ENCODE measurements around the gene TSPAN10. TPM values are rescaled to one million over a fixed set of nuclear protein-coding genes. Genes with fewer than 3 reads are reported as not detected.
"Not testable (repeated sequence)": the region's sequence is repeated elsewhere in the genome, so short reads cannot be mapped to it uniquely, and the experiment has no call there.

TSPAN10 gene
- total RNA-seq = 1.5 TPM

- peak; percentile 87 for ATAC-seq
- peak; percentile 88 for DNase-seq (ENCODE audit: low spot score)
Measured at GRCh38 chr17:81636505-81637288, at the start of gene TSPAN10, which contains the start of gene NPLOC4. TSS of gene TSPAN10 (plus strand) at chr17:81637196. CDS start at chr17:81642413, 5,217 bp downstream. TSS of gene NPLOC4 (minus strand) at chr17:81637112. CDS start at chr17:81636930, 182 bp downstream.

- ATAC-seq = no peak
- no peak for DNase-seq (ENCODE audit: low spot score)
Measured at GRCh38 chr17:81589612-81590011, 47.4 kb upstream of the TSPAN10 start.

GRCh38 chr17:81590121-81590520 lies 46.9 kb upstream of the TSPAN10 start:
- DNase-seq (ENCODE audit: low spot score) (no peak), ATAC-seq (peak; percentile 10)

DNA sequence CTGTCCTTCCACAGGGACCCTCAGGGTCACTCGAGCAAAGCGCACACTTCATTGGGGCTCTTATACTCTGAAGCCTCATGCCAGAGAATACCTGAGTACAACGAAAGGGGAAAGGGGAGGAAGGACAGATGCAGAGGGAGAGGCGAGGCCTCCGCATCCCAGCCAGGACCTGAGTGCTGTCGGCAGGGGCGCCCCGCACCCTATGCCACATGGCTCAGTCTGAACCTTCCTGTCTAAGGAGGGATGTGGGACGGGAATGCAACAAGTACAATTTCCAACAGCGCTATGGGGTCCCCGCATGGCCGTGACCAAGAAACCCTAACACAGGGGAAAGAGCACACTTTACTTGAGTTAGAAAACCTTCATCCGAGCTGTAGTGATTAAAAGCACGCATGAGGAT lies 45.0 kb upstream of the TSPAN10 start:
- DNase-seq (ENCODE audit: low spot score) = no peak
- ATAC-seq = no peak

GRCh38 chr17:81593105-81593871 lies 43.7 kb upstream of the TSPAN10 start:
- peak; percentile 25 for ATAC-seq
- DNase-seq (ENCODE audit: low spot score) = no peak

GRCh38 chr17:81599719-81600486 lies 37.1 kb upstream of the TSPAN10 start:
- peak; percentile 7 for ATAC-seq
- DNase-seq (ENCODE audit: low spot score) = no peak

- ATAC-seq (peak; percentile 89), DNase-seq (ENCODE audit: low spot score) (no peak)
Measured at GRCh38 chr17:81601525-81602120, 35.4 kb upstream of the TSPAN10 start.

GRCh38 chr17:81603846-81604610 lies 33.0 kb upstream of the TSPAN10 start:
- ATAC-seq (no peak), DNase-seq (ENCODE audit: low spot score) (no peak)

GRCh38 chr17:81607431-81607830 lies 29.6 kb upstream of the TSPAN10 start:
- DNase-seq (ENCODE audit: low spot score) = no peak
- no peak for ATAC-seq

- no peak for DNase-seq (ENCODE audit: low spot score)
- ATAC-seq = no peak
Measured at GRCh38 chr17:81608082-81608481, 28.9 kb upstream of the TSPAN10 start.

DNA sequence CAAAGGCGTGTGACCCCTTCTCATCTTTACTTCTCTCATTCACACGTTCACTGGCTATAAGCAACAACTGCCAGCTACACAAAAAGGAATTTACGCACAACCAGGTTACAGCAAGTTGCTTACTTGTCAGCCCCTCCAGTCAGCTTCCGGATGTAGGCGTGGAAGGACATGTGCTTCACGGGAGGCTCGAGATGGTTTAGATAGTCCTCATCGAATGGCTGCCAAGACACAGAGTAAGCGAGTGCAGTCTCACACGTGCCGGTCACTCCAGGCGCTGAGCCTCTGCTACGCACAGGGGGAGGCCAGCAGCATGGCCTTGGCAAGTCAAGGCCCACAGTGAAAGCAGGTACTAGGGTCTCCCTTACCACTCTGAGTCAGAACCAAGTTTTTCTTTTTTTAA lies 28.4 kb upstream of the TSPAN10 start:
- DNase-seq (ENCODE audit: low spot score) (no peak), ATAC-seq (no peak)

GRCh38 chr17:81609541-81610311 lies 27.3 kb upstream of the TSPAN10 start:
- DNase-seq (ENCODE audit: low spot score) (no peak), ATAC-seq (no peak)

DNA sequence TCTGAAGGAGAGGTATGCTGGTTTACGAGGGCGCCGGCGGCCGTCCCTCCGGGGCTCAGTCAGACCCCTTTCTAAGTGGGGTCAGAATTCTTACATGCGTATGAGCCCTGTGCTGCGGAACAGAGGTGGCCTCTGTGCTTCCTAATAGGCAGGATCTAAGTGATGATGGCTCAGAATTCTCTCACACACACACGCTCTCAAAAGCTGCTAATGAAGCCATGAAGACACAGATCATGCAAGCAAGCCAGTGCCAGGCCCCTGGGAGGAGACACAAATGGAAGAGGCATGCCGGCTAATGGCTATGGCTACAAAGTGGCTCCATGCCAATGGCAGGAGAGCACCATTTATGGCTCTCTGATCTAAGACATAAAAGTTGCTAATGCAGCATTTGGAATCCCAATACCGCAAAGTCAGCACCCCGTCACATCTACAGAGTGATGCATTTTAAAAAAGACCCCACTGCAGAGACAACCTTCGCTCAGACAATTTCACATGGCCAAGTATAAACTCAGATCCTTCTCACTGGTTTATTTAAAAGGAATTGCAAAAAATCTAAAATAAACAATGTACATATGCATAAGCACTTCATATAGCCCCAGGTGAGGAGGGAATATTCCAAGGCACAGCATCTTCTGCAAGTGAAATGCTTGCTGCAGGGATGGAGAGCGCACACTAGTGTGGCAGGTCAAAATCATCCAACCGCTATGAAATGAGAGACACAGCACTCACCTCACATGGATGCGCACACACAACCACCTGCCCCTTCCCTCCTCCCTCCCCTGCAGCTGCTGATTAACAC lies 24.6 kb upstream of the TSPAN10 start:
- ATAC-seq (no peak), DNase-seq (ENCODE audit: low spot score) (no peak)

GRCh38 chr17:81615401-81615930 lies 21.5 kb upstream of the TSPAN10 start:
- DNase-seq (ENCODE audit: low spot score) = no peak
- peak; percentile 18 for ATAC-seq

GRCh38 chr17:81616877-81617276 lies 20.1 kb upstream of the TSPAN10 start:
- ATAC-seq = no peak
- no peak for DNase-seq (ENCODE audit: low spot score)

DNA sequence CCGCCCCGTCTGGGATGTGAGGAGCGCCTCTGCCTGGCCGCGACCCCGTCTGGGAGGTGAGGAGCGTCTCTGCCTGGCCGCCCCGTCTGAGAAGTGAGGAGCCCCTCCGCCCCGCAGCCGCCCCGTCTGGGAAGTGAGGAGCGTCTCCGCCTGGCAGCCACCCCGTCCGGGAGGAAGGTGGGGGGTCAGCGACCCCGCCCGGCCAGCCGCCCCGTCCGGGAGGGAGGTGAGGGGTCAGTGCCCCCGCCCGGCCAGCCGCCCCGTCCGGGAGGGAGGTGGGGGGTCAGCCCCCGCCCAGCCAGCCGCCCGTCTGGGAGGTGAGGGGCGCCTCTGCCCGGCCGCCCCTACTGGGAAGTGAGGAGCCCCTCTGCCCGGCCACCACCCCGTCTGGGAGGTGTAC lies 18.7 kb upstream of the TSPAN10 start:
- DNase-seq (ENCODE audit: low spot score); ATAC-seq: not testable (repeated sequence)

DNA sequence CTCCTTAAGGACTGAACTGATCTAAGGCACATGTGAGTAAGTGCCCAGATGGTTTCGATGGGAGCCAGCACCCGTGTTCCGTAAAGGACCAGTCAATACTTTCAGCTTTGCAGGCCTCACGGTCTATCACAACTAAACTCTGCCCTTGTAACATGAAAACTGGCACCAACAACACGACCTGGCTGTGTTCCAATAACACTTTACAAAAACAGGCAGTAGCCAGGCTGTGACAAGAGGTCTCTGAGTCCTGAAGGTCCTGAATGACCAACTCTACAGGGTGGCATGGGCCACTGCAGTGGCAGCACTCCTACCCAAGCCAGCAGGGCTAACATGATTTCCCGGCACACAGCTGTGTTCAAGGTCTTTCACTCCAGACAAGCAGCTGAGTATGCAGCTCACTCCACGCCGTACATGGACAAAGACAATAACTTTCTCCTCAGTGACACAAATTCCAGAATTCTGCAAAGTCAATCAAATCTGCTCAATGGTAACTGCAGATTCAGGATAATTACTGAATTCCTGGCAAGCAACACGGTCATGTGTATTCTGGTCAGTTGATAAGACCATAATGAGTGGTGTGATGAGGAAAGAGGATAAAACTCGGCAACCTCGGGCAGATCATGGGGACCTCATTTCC lies 15.4 kb upstream of the TSPAN10 start:
- ATAC-seq (peak; percentile 87), DNase-seq (ENCODE audit: low spot score) (peak; percentile 67)

DNA sequence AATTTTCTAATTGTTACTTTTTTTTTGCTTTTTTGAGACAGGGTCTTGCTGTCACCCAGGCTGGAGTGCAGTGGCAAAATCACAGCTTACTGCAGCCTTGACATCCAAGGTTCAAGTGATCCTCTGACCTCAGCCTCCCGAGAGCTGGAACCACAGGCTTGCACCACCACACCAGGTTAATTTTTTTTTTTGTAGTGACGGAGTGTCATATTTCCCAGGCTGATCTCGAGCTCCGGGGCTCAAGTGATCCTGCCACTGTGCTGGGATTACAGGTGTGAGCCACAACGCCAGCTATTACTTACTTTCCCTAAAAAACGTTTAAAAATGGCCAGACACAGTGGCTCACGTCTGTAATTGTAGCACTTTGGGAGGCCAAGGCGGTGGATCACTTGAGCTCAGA lies 6.7 kb upstream of the TSPAN10 start:
- ATAC-seq (no peak), DNase-seq (ENCODE audit: low spot score) (no peak)
